ENCODE data around the gene ADGRG4.

ADGRG4 gene

DNA sequence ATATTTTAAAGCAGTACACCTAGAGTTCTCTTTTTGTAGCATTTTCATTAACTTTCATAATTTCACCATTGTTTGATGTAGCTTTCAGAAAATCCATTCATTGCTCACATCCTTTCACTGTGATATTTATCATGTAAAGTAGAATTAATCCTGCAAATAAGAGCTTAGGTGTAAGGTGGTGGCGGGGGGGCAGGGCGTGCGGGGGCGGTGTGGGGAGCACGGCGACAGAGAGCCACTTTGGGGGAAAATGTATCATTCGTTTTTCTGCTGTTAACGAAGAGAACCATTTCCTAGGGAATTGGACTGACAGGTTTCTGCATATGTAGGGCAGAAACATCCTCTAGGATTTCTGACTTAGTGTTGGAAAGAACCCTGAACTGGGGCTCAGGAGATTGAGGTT lies 104.4 kb downstream of the ADGRG4 start:
- no peak for DNase-seq (ENCODE audit: extremely low read depth, low read depth)
- TF ChIP-seq, protein P1, sequence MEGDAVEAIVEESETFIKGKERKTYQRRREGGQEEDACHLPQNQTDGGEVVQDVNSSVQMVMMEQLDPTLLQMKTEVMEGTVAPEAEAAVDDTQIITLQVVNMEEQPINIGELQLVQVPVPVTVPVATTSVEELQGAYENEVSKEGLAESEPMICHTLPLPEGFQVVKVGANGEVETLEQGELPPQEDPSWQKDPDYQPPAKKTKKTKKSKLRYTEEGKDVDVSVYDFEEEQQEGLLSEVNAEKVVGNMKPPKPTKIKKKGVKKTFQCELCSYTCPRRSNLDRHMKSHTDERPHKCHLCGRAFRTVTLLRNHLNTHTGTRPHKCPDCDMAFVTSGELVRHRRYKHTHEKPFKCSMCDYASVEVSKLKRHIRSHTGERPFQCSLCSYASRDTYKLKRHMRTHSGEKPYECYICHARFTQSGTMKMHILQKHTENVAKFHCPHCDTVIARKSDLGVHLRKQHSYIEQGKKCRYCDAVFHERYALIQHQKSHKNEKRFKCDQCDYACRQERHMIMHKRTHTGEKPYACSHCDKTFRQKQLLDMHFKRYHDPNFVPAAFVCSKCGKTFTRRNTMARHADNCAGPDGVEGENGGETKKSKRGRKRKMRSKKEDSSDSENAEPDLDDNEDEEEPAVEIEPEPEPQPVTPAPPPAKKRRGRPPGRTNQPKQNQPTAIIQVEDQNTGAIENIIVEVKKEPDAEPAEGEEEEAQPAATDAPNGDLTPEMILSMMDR (IDR thresholded peaks at IDR 0.05; ENCODE audit: low read depth, low read length), result no peak

DNA sequence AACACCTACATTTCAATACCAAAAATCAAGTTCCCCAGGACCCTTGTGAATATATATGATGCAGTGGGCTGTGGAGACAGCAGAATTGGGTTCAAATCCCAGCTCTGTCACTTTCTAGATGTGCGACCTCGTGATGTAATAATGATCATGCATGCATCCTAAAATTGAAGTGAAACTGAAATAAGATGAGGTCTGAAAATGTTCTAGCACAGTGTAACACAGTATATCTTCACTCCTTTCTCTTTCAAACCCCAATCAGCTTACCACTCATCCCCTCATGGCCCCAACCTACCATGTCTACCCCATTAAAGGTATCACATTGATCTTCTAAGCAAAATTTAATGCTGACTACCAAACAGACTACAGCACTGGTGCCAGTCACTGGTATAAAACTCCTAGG lies 117.0 kb downstream of the ADGRG4 start:
- no peak for DNase-seq (ENCODE audit: extremely low read depth, low read depth)
- TF ChIP-seq, protein P1 (IDR thresholded peaks at IDR 0.05; ENCODE audit: low read depth, low read length), result no peak

DNA sequence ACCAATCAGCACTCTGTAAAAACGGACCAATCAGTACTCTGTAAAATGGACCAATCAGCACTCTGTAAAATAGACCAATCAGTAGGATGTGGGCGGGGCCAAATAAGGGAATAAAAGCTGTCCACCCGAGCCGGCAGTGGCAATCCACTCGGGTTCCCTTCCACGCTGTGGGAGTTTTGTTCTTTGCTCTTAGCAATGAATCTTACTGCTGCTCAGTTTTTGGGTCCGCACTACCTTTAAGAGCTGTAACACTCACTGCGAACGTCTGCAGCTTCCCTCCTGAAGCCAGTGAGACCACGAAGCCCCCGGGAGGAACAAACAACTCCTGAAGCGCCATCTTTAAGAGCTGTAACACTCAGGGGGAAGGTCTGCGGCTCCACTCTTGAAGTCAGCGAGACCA lies 120.6 kb downstream of the ADGRG4 start:
- TF ChIP-seq, protein P1 (IDR thresholded peaks at IDR 0.05; ENCODE audit: low read depth, low read length), result no peak
- no peak for DNase-seq (ENCODE audit: extremely low read depth, low read depth)

DNA sequence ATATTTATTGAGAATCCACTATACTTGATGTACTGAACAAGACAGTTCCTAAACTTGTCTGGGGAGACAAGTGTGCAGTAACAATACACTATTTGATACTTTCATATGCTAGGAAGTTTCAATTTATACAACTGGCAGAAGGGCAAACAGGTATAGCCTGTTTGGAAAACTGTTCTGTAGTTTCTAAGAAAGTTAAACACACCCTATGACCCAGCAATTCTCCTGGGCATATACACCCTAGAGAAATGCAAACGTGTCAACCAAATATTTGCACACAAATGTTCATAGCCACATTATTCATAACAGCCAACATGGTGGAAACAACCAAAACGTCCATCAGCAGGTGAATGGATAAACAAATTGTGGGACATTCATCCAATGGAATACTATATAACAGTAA lies 123.0 kb downstream of the ADGRG4 start:
- TF ChIP-seq, protein P1 (IDR thresholded peaks at IDR 0.05; ENCODE audit: low read depth, low read length), result no peak
- DNase-seq (ENCODE audit: extremely low read depth, low read depth), result no peak

DNA sequence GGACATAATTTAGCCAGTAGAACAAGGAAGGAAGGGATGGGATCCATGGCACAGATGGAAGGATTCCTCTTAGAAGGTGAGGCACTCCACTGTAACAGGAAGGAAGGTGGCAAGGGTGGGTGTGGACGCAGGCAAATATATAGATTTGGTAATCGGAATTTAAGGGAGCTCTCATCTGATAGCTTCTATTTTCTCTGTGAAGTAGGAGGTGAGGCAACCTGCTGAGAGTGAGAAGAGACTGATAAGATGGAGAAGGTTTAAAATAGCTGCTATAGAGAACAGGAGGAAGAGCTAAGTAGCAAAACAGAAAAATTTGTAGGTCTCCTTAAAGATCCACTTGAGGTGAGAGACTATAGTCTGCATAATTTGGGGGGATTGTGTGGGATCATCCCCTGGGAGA lies 125.2 kb downstream of the ADGRG4 start:
- DNase-seq (ENCODE audit: extremely low read depth, low read depth), result no peak
- TF ChIP-seq, protein P1 (IDR thresholded peaks at IDR 0.05; ENCODE audit: low read depth, low read length), result no peak

DNA sequence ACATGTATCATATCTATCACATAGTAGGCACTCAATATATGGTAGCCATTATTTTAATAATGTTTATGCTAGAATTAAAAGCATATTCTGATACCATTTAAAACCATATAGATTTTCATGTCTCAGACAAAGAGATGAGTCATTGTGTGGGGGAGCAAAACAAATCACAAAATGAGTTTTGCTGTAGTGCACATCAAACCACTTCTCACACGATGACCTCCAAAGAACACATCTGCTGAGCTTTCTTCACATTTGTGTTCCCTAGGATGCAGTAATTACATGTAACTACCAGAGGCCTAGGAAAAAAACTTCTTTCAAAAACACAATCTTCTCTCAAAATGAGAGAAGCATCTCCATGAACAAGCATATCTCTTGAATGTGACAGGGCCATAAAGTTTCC lies 130.9 kb downstream of the ADGRG4 start:
- no peak for DNase-seq (ENCODE audit: extremely low read depth, low read depth)

DNA sequence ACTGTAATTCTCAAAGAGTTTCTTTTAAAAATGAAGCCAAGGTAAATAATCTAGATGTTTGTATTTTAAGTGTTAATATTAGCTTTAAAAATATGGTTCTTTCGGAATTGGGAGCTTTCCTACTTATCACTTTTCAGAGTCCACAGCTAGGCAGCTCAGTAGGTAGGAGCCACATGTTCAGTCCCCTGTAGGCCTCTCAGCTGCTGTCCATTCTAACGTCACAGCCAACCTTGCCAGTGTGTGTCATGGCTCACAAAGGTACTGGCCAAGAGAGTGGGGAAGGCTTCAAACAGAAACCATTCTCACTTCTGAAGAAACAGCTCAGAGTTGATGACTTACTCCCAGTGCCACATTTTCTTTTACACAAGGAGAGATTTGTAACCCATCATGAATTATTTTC lies 137.0 kb downstream of the ADGRG4 start:
- TF ChIP-seq, protein P1 (IDR thresholded peaks at IDR 0.05; ENCODE audit: low read depth, low read length), result no peak
- DNase-seq (ENCODE audit: extremely low read depth, low read depth), result no peak

More for the DNA sequence above, 130.9 kb downstream of the ADGRG4 start:
- TF ChIP-seq, protein P1 (IDR thresholded peaks at IDR 0.05; ENCODE audit: low read depth, low read length), result no peak
